Gastrocnemius medialis (tissue), 4 donors: ENCODE data around the gene SLC25A18. TPM values are rescaled to one million over a fixed set of nuclear protein-coding genes. Genes with fewer than 3 reads are reported as not detected.

Source experiments
- ATAC-seq, 2 donors: fragments of 150-250 bp; one replicate each; pipeline ENCODE4 v1.9.1; 2016
- DNase-seq, 2 donors: peaks; one replicate each; pipeline ENCODE4 v3.0.0-alpha.2; 2019
- H3K27ac ChIP-seq, 4 donors: fragments of 200-600 bp; sonication (generic); 1 replicate in 1 of 4; 2 replicates in 3 of 4; pipeline ENCODE4 v1.5.1; 2016 to 2018; ENCODE audit warnings: mild to moderate bottlenecking in 2 of 4, moderate library complexity in 1 of 4
- H3K27me3 ChIP-seq, 3 donors: fragments of 200-600 bp; sonication (generic) in 2 of 3; 1 replicate in 1 of 3; 2 replicates in 2 of 3; pipeline versions ENCODE4 v1.5.1 to v1.6.0; 2016 to 2019; ENCODE audit warnings: mild to moderate bottlenecking in 1 of 3, moderate library complexity in 1 of 3
- H3K36me3 ChIP-seq, 2 donors: fragments of 200-600 bp; sonication (generic) in 1 of 2; one replicate each; pipeline ENCODE4 v1.5.1; 2017 to 2018
- H3K4me1 ChIP-seq, 2 donors: fragments of 200-600 bp; sonication (generic) in 1 of 2; one replicate each; pipeline ENCODE4 v1.5.1; 2016 to 2017; ENCODE audit warnings: mild to moderate bottlenecking in 2 of 2
- H3K4me3 ChIP-seq, 4 donors: fragments of 200-600 bp; sonication (generic) in 3 of 4; 1 replicate in 1 of 4; 2 replicates in 3 of 4; pipeline ENCODE4 v1.5.1; 2016 to 2019; ENCODE audit warnings: mild to moderate bottlenecking in 2 of 4
- H3K9me3 ChIP-seq, 3 donors: fragments of 200-600 bp; sonication (generic) in 2 of 3; 1 replicate in 1 of 3; 2 replicates in 2 of 3; pipeline ENCODE4 v1.5.1; 2016 to 2019
- POLR2A ChIP-seq, 2 donors: fragments of 450-650 bp; IDR thresholded peaks; one replicate each; pipeline ENCODE4 v1.6.1; 2017; ENCODE audit warnings: antibody characterized with exemption in 2 of 2, mild to moderate bottlenecking in 2 of 2, moderate library complexity in 2 of 2
- in situ Hi-C, 4 donors: fragments of 200-750 bp; cut with MboI; loops; one replicate each; pipeline versions ENCODE4 v1.15.0 to v1.8.0; 2017; ENCODE audit warnings: low sequenced_read_pairs in 4 of 4
- intact Hi-C: fragments of 100-400 bp; cut with DNase I; formaldehyde crosslinking; loops from one replicate; pipeline ENCODE4 v1.15.1; 2023; ENCODE audit warnings: low total_unique reads
- total RNA-seq, 4 donors: library from RNA; depleted of rRNA; stranded (reverse); fragments of >200 nt; gene quantifications; one replicate each; pipeline versions ENCODE4 v1.1.0 to v1.2.3, GENCODE V29; 2016
- TF ChIP-seq, protein P1 (sequence below), 5 experiments: fragments of 450-650 bp in 3 of 5; fragments of 200-600 bp in 2 of 5; sonication (generic) in 2 of 5; IDR thresholded peaks in 4 of 5; conservative IDR thresholded peaks in 1 of 5; 1 replicate in 4 of 5; 2 replicates in 1 of 5; pipeline ENCODE4 v1.5.1; 2016 to 2019; ENCODE audit warnings: antibody characterized with exemption in 5 of 5, mild to moderate bottlenecking in 3 of 5, moderate library complexity in 3 of 5

The SLC25A18 gene
- total RNA-seq, 4 donors from 2014 or later = 9.3 to 22.2 (median 13.3) TPM

DNA sequence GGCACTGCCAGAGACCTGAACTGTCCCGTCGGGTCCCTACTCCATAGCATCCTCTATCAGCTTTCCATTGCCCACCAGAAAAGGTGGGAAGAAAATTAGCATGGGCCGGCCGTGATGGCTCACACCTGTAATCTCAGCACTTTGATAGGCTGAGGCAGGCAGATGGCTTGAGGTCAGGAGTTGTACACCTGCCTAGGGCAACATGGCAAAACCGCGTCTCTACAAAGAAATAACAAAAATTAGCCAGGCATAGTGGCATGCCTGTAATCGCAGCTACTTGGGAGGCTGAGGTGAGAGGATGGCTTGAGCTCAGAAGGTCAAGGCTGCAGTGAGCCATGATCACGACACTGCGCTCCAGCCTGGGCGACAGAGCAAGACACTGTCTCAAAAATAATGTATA, 3.5 kb downstream of the SLC25A18 start:
- intact Hi-C loops = no loop called here

DNA sequence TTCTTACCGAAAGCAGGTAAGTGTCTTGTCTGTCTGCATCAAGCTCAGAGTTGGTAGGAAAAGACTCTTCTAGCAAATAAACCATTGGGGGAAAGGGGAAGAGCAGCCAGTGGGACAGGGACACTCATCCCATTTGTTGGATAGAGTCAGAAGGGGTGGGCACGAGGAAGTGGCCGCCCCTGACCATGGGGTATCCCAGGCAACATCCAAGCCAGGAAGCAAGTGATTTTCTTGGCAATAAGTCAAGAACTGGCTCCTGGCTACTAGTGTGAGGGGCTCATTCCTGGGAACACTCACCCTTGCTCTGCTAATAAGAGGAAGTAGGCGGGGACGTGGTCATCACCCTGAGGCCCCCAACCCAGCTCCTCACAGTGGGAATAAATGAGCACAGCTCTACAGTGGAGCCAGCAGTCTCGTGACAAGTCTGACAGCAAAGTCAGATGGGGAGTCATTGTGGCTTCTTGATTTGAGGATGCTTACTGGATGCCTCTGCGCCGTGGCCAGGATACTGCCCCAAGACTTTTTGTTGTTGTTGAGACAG, 6.7 kb downstream of the SLC25A18 start:
- TF ChIP-seq, protein P1, sequence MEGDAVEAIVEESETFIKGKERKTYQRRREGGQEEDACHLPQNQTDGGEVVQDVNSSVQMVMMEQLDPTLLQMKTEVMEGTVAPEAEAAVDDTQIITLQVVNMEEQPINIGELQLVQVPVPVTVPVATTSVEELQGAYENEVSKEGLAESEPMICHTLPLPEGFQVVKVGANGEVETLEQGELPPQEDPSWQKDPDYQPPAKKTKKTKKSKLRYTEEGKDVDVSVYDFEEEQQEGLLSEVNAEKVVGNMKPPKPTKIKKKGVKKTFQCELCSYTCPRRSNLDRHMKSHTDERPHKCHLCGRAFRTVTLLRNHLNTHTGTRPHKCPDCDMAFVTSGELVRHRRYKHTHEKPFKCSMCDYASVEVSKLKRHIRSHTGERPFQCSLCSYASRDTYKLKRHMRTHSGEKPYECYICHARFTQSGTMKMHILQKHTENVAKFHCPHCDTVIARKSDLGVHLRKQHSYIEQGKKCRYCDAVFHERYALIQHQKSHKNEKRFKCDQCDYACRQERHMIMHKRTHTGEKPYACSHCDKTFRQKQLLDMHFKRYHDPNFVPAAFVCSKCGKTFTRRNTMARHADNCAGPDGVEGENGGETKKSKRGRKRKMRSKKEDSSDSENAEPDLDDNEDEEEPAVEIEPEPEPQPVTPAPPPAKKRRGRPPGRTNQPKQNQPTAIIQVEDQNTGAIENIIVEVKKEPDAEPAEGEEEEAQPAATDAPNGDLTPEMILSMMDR (IDR thresholded peaks at IDR 0.05 in 4 of 5, conservative IDR thresholded peaks at IDR 0.05 in 1 of 5) = no peak
- peak in 1 of 2 donors; percentile 5 for TF ChIP-seq POLR2A (IDR thresholded peaks at IDR 0.05)
- Histone ChIP-seq H3K27ac (peak overlapping the region; percentile 87 to 98 (median 96)), H3K27me3 (no peaks in the 10 kb centered on the region), H3K36me3 (no peaks in the 10 kb centered on the region), H3K4me1 (peaks cover 34 to 41% of the 10 kb centered on the region in 2 donors), H3K9me3 (no peaks in the 10 kb centered on the region), H3K4me3 (peak overlapping the region; percentile 12 to 45 (median 24))
- ATAC-seq (peak; percentile 9 to 20), DNase-seq (peak; percentile 37 to 48)
- in situ Hi-C loops = loop anchor here in 1 of 4 donors (10.0 kb wide), 1 partner anchor 65 kb away; the partner anchor contains the start of gene BCL2L13
- intact Hi-C loops = loop anchor here (2.0 to 5.0 kb wide), 4 partner anchors 57 to 217 kb away; partner anchors contain the start of genes ATP6V1E1 and BCL2L13

More for the DNA sequence above, 3.5 kb downstream of the SLC25A18 start:
- H3K27ac ChIP-seq = peak overlapping the region; percentile 87 to 98 (median 96)
- TF ChIP-seq, protein P1 (IDR thresholded peaks at IDR 0.05 in 4 of 5, conservative IDR thresholded peaks at IDR 0.05 in 1 of 5) = no peak
- TF ChIP-seq POLR2A (IDR thresholded peaks at IDR 0.05) = no peak
- no peak for DNase-seq
- H3K36me3 ChIP-seq = no peaks in the 10 kb centered on the region
- H3K27me3 ChIP-seq = no peaks in the 10 kb centered on the region
- H3K4me3 ChIP-seq = no peak overlapping the region
- no peaks in the 10 kb centered on the region for H3K9me3 ChIP-seq
- H3K4me1 ChIP-seq = peaks cover 53 to 66% of the 10 kb centered on the region in 2 donors
- in situ Hi-C loops = no loop called here
- no peak for ATAC-seq

DNA sequence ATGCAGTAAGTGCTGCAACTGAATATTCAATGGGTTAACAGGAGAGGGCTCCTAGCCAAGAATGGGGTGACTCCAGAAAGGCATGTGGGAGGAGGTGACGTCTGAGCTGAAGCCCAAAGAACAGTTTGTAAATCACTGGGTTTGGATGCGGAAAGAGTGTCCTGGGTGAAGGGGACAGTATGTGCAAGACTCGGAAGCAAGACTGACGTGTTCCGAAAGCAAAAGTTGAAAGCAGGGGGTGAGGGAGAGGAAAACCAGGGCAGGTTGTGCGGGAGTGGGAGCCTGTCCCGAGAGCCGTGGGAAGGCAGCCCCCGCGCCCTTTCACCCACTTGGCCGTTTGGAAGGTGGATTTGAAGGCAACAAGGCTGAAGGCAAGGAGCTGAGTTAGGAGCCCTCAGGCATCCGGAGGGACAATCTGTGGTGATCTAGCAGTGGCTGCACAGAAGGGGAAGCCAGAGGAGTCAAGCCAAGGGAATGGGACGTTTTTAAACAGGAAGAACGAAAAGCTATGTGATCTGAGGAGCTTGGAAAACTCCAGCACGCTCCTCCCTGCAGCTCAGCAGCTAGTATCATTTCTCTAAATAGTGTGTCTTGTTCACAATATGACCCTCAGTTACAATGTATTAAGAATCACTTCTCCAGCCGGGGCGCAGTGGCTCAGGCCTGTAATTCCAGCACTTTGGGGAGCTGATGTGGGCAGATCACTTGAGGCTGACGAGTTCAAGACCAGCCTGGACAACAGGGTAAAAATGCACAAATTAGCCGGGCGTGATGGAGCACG, 7.7 kb downstream of the SLC25A18 start:
- Histone ChIP-seq H3K4me3 (peak overlapping the region; percentile 30 to 47 (median 40)), H3K36me3 (no peaks in the 10 kb centered on the region), H3K9me3 (no peaks in the 10 kb centered on the region), H3K4me1 (peaks cover 27 to 31% of the 10 kb centered on the region in 2 donors), H3K27ac (peak overlapping the region; percentile 87 to 98 (median 96)), H3K27me3 (no peaks in the 10 kb centered on the region)
- ATAC-seq = peak; percentile 93 to 95
- TF ChIP-seq, protein P1 (IDR thresholded peaks at IDR 0.05 in 4 of 5, conservative IDR thresholded peaks at IDR 0.05 in 1 of 5) = no peak
- peak; percentile 76 to 79 for TF ChIP-seq POLR2A (IDR thresholded peaks at IDR 0.05)
- in situ Hi-C loops = loop anchor here in 1 of 4 donors (10.0 kb wide), 1 partner anchor 64 kb away; the partner anchor contains the start of gene BCL2L13
- intact Hi-C loops = loop anchor here (2.0 to 5.0 kb wide), 4 partner anchors 56 to 216 kb away; partner anchors contain the start of genes ATP6V1E1 and BCL2L13
- peak; percentile 92 to 95 for DNase-seq

DNA sequence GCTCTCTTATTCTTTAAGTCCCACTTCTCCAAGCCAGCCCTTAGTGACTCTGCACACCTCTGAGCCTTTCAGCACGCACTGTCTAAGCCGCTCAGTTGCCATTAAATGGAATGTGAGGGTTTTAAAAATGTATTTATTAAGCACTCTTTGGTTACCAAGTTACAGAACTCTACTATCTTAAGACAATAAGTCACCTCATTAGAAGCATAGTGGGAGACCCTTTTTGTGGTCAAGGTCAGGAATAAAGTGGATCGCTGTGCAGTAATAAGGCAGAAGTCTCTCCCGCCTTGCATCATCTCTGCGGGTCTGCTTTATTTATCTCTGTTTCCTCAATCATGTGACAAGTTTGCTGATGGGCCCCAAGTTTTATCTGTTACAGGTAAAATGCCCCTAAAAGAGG, 11.9 kb downstream of the SLC25A18 start:
- no peak for ATAC-seq
- H3K27me3 ChIP-seq = no peaks in the 10 kb centered on the region
- in situ Hi-C loops (loop anchor here in 1 of 4 donors (10.0 kb wide), 1 partner anchor 60 kb away; the partner anchor contains the start of gene BCL2L13), intact Hi-C loops (no loop called here)
- H3K36me3 ChIP-seq = no peaks in the 10 kb centered on the region
- no peak for DNase-seq
- peaks cover 18% of the 10 kb centered on the region in 2 donors for H3K4me1 ChIP-seq
- no peak overlapping the region for H3K4me3 ChIP-seq
- no peak for TF ChIP-seq POLR2A (IDR thresholded peaks at IDR 0.05)
- TF ChIP-seq, protein P1 (IDR thresholded peaks at IDR 0.05 in 4 of 5, conservative IDR thresholded peaks at IDR 0.05 in 1 of 5) = no peak
- H3K9me3 ChIP-seq = no peaks in the 10 kb centered on the region
- no peak overlapping the region for H3K27ac ChIP-seq
